Vagina (tissue), 2 donors: ENCODE results near the gene FANCE.

Experiments used
- POLR2A ChIP-seq, 2 donors: fragments of 450-650 bp; IDR thresholded peaks; one replicate each; pipeline ENCODE4 v1.6.1; 2017; ENCODE audit warnings: antibody characterized with exemption in 2 of 2, mild to moderate bottlenecking in 2 of 2, moderate library complexity in 2 of 2
- POLR2AphosphoS5 ChIP-seq, 2 donors: sonication (generic); formaldehyde crosslinking; IDR thresholded peaks; one replicate each; pipeline ENCODE4 v1.9.0; 2017; ENCODE audit warnings: antibody characterized with exemption in 2 of 2, mild to moderate bottlenecking in 2 of 2, low read depth in 1 of 2; ENCODE audit not compliant: insufficient read depth in 1 of 2
- TF ChIP-seq, protein P1 (sequence below), 3 experiments: fragments of 450-650 bp in 2 of 3; fragments of 200-600 bp in 1 of 3; sonication (generic) in 1 of 3; IDR thresholded peaks; one replicate each; pipeline ENCODE4 v1.5.1; 2017 to 2019; ENCODE audit warnings: antibody characterized with exemption in 3 of 3, mild to moderate bottlenecking in 2 of 3, moderate library complexity in 2 of 3

DNA sequence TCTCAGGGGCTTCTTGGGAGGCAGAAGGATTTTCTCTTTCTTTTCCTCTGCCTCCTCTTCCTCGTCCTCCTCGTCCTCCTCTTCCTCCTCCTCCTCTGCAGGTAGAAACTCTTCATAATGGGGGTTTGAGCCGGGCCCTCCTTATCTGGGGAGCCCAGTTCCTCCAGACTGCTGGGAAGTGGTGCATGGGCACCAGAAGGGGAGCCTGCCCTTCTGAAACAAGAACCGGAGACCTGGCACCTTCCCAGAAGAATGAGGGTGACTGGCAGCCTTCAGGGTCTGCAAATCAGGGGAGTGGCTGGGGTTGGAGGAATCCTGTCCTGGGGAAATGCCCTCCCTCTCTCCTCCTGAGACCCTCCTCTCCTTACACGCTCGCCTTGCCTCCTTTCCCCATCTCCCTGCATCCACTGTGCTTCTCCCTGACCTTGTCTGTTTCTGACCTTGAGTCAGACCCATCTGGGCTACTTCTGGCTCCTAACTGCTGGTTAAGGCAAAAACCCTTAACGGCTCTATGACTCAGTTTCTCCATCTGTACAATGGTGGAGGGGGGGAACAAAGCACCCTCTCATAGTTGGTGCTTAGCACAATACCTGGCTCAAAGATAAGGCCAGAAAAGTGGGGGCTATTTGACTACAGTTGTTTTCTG is 58.9 kb downstream of the FANCE start:
- TF ChIP-seq POLR2A (IDR thresholded peaks at IDR 0.05): no peak
- TF ChIP-seq, protein P1, sequence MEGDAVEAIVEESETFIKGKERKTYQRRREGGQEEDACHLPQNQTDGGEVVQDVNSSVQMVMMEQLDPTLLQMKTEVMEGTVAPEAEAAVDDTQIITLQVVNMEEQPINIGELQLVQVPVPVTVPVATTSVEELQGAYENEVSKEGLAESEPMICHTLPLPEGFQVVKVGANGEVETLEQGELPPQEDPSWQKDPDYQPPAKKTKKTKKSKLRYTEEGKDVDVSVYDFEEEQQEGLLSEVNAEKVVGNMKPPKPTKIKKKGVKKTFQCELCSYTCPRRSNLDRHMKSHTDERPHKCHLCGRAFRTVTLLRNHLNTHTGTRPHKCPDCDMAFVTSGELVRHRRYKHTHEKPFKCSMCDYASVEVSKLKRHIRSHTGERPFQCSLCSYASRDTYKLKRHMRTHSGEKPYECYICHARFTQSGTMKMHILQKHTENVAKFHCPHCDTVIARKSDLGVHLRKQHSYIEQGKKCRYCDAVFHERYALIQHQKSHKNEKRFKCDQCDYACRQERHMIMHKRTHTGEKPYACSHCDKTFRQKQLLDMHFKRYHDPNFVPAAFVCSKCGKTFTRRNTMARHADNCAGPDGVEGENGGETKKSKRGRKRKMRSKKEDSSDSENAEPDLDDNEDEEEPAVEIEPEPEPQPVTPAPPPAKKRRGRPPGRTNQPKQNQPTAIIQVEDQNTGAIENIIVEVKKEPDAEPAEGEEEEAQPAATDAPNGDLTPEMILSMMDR (IDR thresholded peaks at IDR 0.05): no peak
- TF ChIP-seq POLR2AphosphoS5 (IDR thresholded peaks at IDR 0.05; ENCODE audit: insufficient read depth in 1 of 2, low read depth in 1 of 2): no peak
